A549 treated with AZD9567 at 1 μM for 4 hours (cell line): ENCODE data around the gene LINC00237. TPM values are rescaled to one million over a fixed set of nuclear protein-coding genes. Genes with fewer than 3 reads are reported as not detected.

ENCODE experiments used
- total RNA-seq: library from RNA; stranded (reverse); fragments of 200-300 nt; extraction: Qiagen RNA extraction; gene quantifications from 5 replicates; pipeline ENCODE4 v1.2.3, GENCODE V29; 2022; ENCODE audit not compliant: insufficient read depth

Gene LINC00237
- total RNA-seq: not detected in 5 replicates

DNA sequence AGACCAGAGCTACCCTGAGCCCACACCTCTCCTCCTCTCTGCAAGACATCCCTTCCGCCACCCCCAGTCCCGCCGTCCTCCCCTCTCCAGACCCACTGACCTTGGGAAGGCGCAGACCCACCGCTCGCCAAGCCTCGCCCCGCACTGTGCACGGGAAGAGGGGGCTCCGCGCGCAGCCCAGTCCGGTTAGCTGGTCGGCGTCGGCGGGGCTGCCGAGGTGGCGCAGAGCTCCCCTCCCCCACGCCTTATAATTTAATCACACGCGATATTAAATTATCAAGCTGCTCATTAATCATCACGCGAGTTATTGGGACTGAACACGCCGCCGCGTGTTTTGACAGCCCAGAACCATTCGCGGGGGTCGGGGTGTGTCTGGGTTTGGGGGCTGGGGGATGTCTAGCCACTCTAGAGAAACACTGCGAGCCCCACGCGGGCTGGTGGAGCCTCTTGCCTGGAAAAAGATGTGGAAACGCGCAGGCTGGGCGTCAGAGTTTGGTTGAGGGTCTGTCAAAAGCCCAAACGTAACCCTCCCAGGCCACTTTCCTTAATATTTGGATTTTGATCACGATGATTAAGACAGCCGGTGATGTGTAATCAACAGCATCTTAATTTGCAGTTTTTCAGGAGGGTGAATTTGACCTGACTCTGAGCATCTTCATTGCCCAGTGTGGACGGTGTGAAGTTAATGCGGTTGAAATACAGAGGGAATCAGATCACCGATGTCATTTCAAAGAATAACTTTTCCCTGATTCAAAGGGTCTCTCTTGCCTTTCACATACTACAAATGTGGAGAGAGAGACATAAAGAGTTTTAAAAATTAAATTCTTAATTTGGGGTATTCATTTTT is at the start of gene LINC00237:
Gene LINC00237 (minus strand): TSS at position 188 of the 847 bp plus-strand sequence.

GRCh38 chr20:21125849-21126580 is 19.9 kb upstream of the LINC00237 start, which contains the start of gene KIZ:
Gene KIZ, plus strand, starts transcription at chr20:21126082. Its CDS starts 34 bp downstream, at chr20:21126116.

Other genes with a start within 250 kb of the LINC00237 start
- 4.1 to 6.6 TPM (median 4.4 TPM) in 5 replicates for gene KIZ, start 19.7 kb upstream of the LINC00237 start, total RNA-seq
- gene XRN2, start 197.0 kb upstream of the LINC00237 start, total RNA-seq: 92.0 to 122 TPM (median 101 TPM) in 5 replicates